ENCODE results near the gene RAB33B.

RAB33B gene

DNA sequence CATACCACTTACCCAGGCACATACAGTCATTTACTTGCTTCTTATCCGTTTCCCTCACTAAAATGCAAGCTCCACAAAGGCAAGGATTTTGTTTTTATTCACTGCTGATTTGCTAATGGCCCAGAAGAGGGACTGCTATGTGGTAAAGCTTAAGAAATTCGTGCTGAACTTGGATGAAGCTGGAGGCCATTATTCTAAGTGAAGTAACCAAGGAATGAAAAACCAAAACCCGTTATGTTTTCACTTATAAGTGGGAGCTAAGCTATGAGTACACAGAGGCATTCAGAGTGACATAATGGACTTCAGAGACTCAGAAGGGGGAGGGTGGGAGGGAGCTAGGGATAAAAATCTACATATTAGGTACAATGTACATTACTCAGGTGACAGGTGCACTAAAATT, 47.2 kb downstream of the RAB33B start:
- Histone ChIP-seq H3K4me2 (ENCODE audit: low read length) (no peak overlapping the region), H3K9me2 (ENCODE audit: low read depth, low read length) (no peaks in the 10 kb centered on the region), H3F3A (ENCODE audit: insufficient read depth, low read length) (no peaks in the 10 kb centered on the region), H3K4me1 (ENCODE audit: insufficient read depth, low read length, severe bottlenecking) (no peaks in the 10 kb centered on the region), H3K9me3 (ENCODE audit: low read length) (no peaks in the 10 kb centered on the region), H4K20me1 (ENCODE audit: insufficient read depth, low read length) (no peaks in the 10 kb centered on the region), H3K9ac (ENCODE audit: low read length) (no peak overlapping the region), H3K27ac (ENCODE audit: low read depth, low read length, poor library complexity, severe bottlenecking) (no peak overlapping the region), H2AFZ (ENCODE audit: low read length) (no peak overlapping the region), H3K4me3 (ENCODE audit: low read depth, low read length, poor library complexity, severe bottlenecking) (no peak overlapping the region), H3K79me2 (ENCODE audit: insufficient read depth, low read length) (no peaks in the 10 kb centered on the region), H3K27me3 (ENCODE audit: insufficient read depth, low read length) (no peaks in the 10 kb centered on the region), H3K36me3 (ENCODE audit: insufficient read depth, low read length) (peaks cover 10% of the 10 kb centered on the region; the same call in 1 of the 2 replicates)
- no peak for TF ChIP-seq EZH2 (IDR thresholded peaks at IDR 0.05; ENCODE audit: borderline replicate concordance, low read length)
- TF ChIP-seq, protein P1, sequence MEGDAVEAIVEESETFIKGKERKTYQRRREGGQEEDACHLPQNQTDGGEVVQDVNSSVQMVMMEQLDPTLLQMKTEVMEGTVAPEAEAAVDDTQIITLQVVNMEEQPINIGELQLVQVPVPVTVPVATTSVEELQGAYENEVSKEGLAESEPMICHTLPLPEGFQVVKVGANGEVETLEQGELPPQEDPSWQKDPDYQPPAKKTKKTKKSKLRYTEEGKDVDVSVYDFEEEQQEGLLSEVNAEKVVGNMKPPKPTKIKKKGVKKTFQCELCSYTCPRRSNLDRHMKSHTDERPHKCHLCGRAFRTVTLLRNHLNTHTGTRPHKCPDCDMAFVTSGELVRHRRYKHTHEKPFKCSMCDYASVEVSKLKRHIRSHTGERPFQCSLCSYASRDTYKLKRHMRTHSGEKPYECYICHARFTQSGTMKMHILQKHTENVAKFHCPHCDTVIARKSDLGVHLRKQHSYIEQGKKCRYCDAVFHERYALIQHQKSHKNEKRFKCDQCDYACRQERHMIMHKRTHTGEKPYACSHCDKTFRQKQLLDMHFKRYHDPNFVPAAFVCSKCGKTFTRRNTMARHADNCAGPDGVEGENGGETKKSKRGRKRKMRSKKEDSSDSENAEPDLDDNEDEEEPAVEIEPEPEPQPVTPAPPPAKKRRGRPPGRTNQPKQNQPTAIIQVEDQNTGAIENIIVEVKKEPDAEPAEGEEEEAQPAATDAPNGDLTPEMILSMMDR (IDR thresholded peaks at IDR 0.05; ENCODE audit: low read length): no peak

DNA sequence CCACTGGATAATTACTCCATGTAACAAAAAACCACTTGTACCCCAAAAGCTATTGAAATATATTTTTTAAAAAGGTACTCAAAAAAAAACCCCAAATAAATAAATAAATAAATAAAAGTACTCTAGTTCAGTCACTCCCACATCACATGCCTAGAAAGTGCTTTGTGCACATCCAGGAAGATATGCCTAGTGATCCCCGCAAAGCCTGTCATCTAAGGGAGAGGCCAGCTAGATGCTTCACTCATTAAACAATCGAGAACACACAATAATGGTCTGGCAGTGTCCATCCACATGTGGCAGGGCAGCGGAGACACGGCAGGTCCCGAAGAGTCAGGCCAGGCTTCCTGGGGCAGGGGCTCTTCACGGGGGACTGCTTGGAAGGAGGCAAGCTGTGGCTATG, 47.6 kb downstream of the RAB33B start:
- Histone ChIP-seq H3K4me2 (ENCODE audit: low read length) (no peak overlapping the region), H3F3A (ENCODE audit: insufficient read depth, low read length) (no peaks in the 10 kb centered on the region), H3K4me3 (ENCODE audit: low read depth, low read length, poor library complexity, severe bottlenecking) (no peak overlapping the region), H3K79me2 (ENCODE audit: insufficient read depth, low read length) (no peaks in the 10 kb centered on the region), H3K4me1 (ENCODE audit: insufficient read depth, low read length, severe bottlenecking) (no peaks in the 10 kb centered on the region), H3K9ac (ENCODE audit: low read length) (no peak overlapping the region), H3K27me3 (ENCODE audit: insufficient read depth, low read length) (no peaks in the 10 kb centered on the region), H3K27ac (ENCODE audit: low read depth, low read length, poor library complexity, severe bottlenecking) (no peak overlapping the region), H3K9me2 (ENCODE audit: low read depth, low read length) (no peaks in the 10 kb centered on the region), H2AFZ (ENCODE audit: low read length) (no peak overlapping the region), H4K20me1 (ENCODE audit: insufficient read depth, low read length) (no peaks in the 10 kb centered on the region), H3K9me3 (ENCODE audit: low read length) (no peaks in the 10 kb centered on the region), H3K36me3 (ENCODE audit: insufficient read depth, low read length) (peaks cover 10% of the 10 kb centered on the region; the same call in 1 of the 2 replicates)
- no peak for TF ChIP-seq EZH2 (IDR thresholded peaks at IDR 0.05; ENCODE audit: borderline replicate concordance, low read length)
- TF ChIP-seq, protein P1 (IDR thresholded peaks at IDR 0.05; ENCODE audit: low read length): no peak

DNA sequence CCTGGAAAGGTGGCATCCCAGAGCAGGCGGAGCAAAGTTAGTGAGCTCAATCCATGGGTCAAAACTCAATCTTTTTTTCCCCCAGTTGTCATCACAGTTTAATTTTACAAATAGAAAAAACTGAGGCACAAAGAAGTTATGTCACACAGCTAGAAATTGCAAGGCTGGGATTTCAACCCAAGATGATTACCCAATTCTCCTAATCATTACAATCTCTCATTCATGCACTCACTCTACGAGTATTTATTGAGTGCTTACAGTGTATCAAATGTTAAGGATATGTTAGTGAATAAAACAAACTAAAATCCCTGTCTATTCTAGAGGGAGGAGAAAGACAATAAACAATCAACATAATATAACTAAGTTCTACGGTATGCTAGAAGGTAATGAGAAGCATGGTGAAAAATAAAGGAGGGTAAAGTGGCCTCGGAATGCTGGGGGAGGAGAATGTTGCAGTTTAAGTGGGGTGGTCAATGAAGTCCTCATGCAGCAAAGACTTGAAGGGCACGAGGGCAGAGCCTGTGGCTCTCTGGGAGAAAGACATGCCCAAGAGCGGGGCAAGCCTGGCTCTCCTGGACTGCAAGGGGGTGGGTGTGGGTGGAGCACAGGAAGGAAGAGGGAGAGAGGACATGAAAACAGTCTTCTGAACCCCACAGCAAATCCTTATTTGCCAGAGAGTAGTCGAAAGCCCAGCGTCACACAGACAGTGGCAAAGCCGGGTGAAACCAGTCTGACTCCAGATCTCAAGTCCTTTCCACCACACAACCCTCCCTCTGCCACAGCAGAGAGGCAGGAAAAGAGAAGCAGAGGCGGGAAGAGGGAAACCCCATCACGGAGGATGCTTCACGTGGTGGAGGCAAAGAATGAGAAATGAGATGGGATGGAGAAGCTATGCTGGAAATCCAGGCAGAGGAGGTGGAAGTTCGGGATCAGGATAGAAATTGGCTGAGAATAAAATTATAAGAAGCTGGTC, 48.3 kb downstream of the RAB33B start:
- Histone ChIP-seq H3K36me3 (ENCODE audit: insufficient read depth, low read length) (peaks cover 10% of the 10 kb centered on the region; the same call in 1 of the 2 replicates), H3F3A (ENCODE audit: insufficient read depth, low read length) (no peaks in the 10 kb centered on the region), H3K4me3 (ENCODE audit: low read depth, low read length, poor library complexity, severe bottlenecking) (no peak overlapping the region), H3K9me2 (ENCODE audit: low read depth, low read length) (no peaks in the 10 kb centered on the region), H3K9ac (ENCODE audit: low read length) (no peak overlapping the region), H3K79me2 (ENCODE audit: insufficient read depth, low read length) (no peaks in the 10 kb centered on the region), H2AFZ (ENCODE audit: low read length) (no peak overlapping the region), H3K4me2 (ENCODE audit: low read length) (no peak overlapping the region), H3K4me1 (ENCODE audit: insufficient read depth, low read length, severe bottlenecking) (no peaks in the 10 kb centered on the region), H3K27ac (ENCODE audit: low read depth, low read length, poor library complexity, severe bottlenecking) (no peak overlapping the region), H3K9me3 (ENCODE audit: low read length) (no peaks in the 10 kb centered on the region), H4K20me1 (ENCODE audit: insufficient read depth, low read length) (no peaks in the 10 kb centered on the region), H3K27me3 (ENCODE audit: insufficient read depth, low read length) (no peaks in the 10 kb centered on the region)
- TF ChIP-seq EZH2 (IDR thresholded peaks at IDR 0.05; ENCODE audit: borderline replicate concordance, low read length): no peak

Measured in OCI-LY1 (cell line).